Cerebellar nuclear complex (tissue), 1 donor: ENCODE results near the gene HIVEP2.

Experiments used
- DNase-seq, 2 experiments: peaks; one replicate each; lab custom pipeline; 2025; lab: John Stamatoyannopoulos, UW

Gene HIVEP2

GRCh38 chr6:142816486-142816885, 128.5 kb downstream of the HIVEP2 start:
- DNase-seq, result no peak

DNA sequence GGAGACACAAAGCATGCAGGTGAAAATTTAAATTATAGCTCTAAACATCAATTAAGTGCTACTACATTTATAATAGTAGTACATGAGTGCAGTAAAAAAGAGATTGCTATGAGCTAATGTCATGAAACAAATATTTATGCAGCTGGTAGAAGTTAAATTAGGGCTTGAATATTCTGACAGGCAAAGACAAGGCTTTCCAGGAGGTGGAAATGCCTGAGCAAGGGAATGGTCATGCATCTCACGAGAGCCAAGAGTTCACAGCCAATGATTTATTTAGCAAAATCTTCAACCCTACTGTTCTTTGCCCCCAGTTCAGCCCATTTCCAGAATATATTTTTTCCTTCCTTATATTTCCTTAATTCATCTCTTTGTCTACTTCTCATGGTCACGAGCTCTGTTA, 128.9 kb downstream of the HIVEP2 start:
- DNase-seq, result no peak

DNA sequence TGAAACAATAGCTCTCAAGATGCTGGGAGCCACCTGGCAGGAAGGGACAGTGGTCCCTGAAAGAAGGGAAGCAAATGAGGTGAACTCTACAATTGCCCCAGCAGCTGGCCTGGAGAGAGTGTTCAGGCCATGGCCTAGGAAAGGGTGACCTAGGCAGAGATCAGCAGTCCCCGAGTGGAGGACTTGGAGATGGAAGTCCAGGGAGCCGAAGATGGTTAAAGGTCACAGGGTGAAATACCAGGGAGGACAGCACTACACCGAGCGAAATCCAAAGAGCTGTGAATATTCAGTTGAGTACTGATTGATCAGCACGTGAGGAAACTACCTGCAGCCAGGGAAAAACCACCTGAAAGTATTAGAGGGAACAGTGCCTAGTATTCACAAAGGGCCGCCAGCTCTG, 133.1 kb downstream of the HIVEP2 start:
- DNase-seq, result no peak

GRCh38 chr6:142810952-142811514, 133.9 kb downstream of the HIVEP2 start:
- no peak for DNase-seq

GRCh38 chr6:142809947-142810346, 135.0 kb downstream of the HIVEP2 start:
- no peak for DNase-seq

GRCh38 chr6:142808405-142809061, 136.4 kb downstream of the HIVEP2 start:
- DNase-seq, result no peak

- DNase-seq, result no peak
These were observed 139.9 kb downstream of the HIVEP2 start for GRCh38 chr6:142805042-142805441.

GRCh38 chr6:142804490-142804889, 140.5 kb downstream of the HIVEP2 start:
- no peak for DNase-seq

DNA sequence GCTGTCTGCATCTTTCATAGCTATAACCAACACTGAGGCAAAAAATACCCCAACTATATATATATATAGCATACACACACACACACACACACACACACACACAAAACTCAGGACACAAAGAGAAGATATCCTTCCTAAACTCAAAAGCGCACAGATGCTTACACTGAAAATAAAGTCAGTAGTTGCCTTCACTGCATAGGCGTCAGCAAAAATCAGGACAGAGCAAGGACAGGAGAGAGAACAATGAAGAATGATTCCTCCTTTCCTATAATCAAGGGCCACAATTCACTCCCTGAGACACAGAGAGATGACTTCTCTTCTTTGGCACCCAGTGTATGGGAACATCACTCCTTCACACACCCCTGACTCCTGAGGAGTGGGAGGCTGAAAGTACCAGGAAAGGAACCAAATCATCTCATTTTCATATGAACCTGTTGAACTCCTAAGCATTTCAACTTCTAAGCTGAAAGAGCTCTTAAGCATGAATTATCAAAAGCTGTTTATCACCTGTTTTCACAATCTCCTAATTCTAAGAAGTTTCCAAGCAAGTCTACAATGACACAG, 141.4 kb downstream of the HIVEP2 start:
- DNase-seq, result no peak

- DNase-seq, result no peak
These were observed 141.9 kb downstream of the HIVEP2 start for GRCh38 chr6:142803032-142803431.

DNA sequence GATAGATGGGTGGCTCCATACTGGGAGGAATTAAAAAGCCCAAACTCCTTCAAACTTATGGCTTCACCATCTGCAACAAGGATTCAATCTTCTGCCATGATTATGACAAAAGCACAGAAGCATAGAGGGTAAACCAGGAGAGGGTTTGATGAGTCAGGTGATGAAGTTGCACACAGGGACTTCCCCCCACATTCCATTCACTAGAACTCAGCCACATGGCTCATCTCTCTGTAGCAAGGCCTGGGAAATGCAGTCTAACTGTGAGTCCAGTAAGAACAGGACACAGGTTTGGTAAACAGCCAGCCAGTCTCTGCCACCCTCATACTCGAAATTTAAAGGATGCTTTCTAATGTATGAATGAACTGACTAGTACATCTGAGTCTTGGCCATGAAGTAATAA, 142.9 kb downstream of the HIVEP2 start:
- no peak for DNase-seq

DNA sequence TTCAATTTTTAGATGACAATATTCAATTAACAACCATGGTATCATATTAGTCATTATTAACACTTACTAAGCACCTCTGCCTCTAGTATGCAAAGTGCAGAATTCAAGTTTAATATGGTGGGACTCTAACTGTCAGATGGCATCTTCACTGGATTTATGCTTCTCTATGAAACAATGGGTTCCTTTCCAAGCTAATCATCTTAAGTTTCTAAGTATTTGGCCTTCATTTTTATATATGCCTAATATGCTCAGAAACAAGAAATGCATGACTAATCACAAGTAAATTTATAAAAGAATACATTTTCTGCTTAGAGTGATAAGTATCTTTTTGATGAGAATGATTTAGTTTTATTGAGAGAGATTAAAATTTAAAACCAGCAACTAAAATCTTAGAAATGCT, 144.7 kb downstream of the HIVEP2 start:
- no peak for DNase-seq

- no peak for DNase-seq
These were observed 145.3 kb downstream of the HIVEP2 start for GRCh38 chr6:142799639-142800038.

GRCh38 chr6:142797159-142797558, 147.8 kb downstream of the HIVEP2 start:
- no peak for DNase-seq

- DNase-seq, result no peak
These were observed 148.4 kb downstream of the HIVEP2 start for GRCh38 chr6:142796571-142796970.

DNA sequence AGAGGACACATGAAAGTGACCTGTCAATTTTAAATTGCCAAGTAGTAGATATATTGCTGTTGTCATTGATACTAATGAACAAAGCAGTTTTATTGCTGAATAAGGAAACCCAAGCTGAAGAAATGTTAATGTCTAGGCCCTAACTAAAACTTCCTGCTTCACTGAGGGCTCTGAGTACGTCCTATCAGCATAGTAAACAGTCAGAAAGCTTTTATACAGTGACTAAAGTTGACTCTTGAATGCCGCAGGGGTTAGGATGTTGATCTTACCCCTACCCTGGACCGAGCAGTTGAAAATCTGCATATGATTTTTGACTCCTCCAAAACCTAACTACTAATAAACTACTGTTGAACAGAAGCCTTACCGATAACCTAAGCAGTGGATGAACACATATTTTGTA, 149.0 kb downstream of the HIVEP2 start:
- DNase-seq, result no peak

DNA sequence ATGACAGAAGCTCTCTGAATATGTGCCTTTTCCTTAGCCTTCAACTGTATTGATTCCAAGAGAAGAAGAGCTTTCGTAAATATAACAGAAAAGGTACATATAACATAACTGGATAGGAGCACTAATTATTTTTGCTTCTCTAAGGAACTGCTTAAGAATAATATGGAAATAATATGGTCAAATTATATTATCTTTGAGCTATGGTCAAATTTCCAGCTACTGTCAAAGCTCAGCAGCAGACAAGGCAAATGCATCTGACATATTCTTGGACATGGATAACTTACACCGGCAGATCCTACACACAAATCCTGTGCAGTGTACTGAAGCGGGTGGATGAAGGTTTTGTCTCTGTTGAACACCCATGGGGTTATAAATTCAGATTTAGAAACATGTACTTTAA, 150.6 kb downstream of the HIVEP2 start:
- DNase-seq, result no peak

GRCh38 chr6:142790257-142790656, 154.7 kb downstream of the HIVEP2 start:
- DNase-seq, result no peak

- DNase-seq, result no peak
These were observed 157.6 kb downstream of the HIVEP2 start for GRCh38 chr6:142787422-142787821.

DNA sequence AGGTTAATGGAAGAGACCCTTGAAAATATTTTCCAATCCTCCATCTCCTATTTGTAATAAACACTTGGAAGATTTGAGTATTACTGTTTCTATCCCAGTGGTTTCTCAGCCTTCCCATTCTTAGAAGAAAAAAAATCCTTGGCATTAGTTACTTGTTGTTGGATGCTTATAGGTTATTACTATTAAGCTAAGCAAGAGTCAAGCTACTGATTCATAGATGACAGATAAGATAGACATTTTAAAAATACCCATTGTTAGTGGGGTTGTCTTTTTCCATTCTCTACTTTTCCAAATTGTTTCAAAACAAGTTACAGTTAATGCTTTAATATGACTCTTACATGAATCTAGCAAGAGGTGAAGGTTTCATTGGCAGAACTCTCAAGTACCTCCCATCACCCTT, 158.5 kb downstream of the HIVEP2 start:
- no peak for DNase-seq

GRCh38 chr6:142784344-142784743, 160.6 kb downstream of the HIVEP2 start:
- no peak for DNase-seq

DNA sequence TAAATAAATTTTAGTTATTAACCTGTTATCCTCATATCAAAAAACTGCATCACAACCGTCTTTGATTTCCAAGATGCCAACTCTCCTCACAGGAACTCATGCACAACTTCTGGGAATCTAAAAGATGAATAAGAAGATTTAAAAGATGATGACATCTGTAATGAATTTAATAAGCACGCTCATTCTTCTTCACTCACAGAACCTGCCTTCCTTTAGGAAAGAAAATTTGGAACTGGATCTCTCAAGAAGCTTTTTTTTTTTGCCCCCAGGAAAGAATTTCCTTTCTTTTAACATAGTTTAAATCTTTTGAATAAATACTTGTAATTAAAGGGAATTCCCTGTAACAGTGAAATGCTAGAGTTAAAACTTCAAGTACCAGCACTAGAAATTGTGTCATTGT, 161.5 kb downstream of the HIVEP2 start:
- no peak for DNase-seq

- no peak for DNase-seq
These were observed 163.8 kb downstream of the HIVEP2 start for GRCh38 chr6:142781129-142781528.
